ENCODE data around the gene SYNPO2L. TPM values are rescaled to one million over a fixed set of nuclear protein-coding genes. Genes with fewer than 3 reads are reported as not detected.
A peak's percentile ranks its signal among the peaks of the same experiment; 100 is the strongest.

SYNPO2L gene
- total and polyA plus RNA-seq, 2 donors (not counting 1 experiment from before 2014, with no cell fraction given) = under 0.01 to 0.27 TPM

DNA sequence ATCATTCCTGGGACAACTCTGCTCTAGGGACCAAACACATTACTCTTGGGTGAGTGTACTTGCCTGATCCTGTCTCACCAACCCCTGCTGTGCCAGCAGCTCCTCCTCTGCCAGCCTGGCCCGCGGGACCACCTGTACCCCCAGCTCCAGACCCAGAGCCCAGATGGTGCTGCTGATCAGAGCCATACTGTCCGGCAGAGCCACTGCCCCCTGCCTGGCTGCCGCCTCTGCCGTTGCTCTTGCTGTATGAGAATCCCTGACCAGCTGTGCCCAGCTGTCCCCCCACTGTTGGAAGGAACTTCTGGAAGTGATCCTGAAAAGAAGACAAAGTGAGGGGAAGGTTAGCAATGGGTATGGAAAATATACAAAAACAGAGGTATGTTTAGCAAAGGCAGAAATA is 21.4 kb downstream of the SYNPO2L start:
- H3K4me1 ChIP-seq (ENCODE audit: control insufficient read depth, extremely low read depth, insufficient read depth, low read length) = no peaks in the 10 kb centered on the region
- H3K4me2 ChIP-seq (ENCODE audit: extremely low read depth, insufficient read depth, low read length) = no peak overlapping the region
- no peaks in the 10 kb centered on the region for H3K9me3 ChIP-seq (ENCODE audit: control insufficient read depth, insufficient read depth, low read depth, low read length)
- no peak overlapping the region for H3K27ac ChIP-seq (ENCODE audit: insufficient read depth, low read length)
- H2AFZ ChIP-seq (ENCODE audit: low read length) = no peak overlapping the region
- H3K9ac ChIP-seq (ENCODE audit: insufficient read depth, low read length) = no peak overlapping the region
- no peaks in the 10 kb centered on the region for H3K36me3 ChIP-seq (ENCODE audit: control insufficient read depth, insufficient read depth, low read length)
- TF ChIP-seq EZH2 (IDR thresholded peaks at IDR 0.05; ENCODE audit: low read length, missing control alignments) = no peak
- TF ChIP-seq, protein P1, sequence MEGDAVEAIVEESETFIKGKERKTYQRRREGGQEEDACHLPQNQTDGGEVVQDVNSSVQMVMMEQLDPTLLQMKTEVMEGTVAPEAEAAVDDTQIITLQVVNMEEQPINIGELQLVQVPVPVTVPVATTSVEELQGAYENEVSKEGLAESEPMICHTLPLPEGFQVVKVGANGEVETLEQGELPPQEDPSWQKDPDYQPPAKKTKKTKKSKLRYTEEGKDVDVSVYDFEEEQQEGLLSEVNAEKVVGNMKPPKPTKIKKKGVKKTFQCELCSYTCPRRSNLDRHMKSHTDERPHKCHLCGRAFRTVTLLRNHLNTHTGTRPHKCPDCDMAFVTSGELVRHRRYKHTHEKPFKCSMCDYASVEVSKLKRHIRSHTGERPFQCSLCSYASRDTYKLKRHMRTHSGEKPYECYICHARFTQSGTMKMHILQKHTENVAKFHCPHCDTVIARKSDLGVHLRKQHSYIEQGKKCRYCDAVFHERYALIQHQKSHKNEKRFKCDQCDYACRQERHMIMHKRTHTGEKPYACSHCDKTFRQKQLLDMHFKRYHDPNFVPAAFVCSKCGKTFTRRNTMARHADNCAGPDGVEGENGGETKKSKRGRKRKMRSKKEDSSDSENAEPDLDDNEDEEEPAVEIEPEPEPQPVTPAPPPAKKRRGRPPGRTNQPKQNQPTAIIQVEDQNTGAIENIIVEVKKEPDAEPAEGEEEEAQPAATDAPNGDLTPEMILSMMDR (conservative IDR thresholded peaks at IDR 0.05 in 1 of 2, IDR thresholded peaks at IDR 0.05 in 1 of 2; ENCODE audit: low read depth in 1 of 2, low read length in 2 of 2) = no peak
- H3K27me3 ChIP-seq (ENCODE audit: control insufficient read depth, insufficient read depth, low read length) = no peaks in the 10 kb centered on the region
- H4K20me1 ChIP-seq (ENCODE audit: control insufficient read depth, extremely low read depth, insufficient read depth, low read length) = no peaks in the 10 kb centered on the region
- peak in 1 of 2 donors; percentile 6 for DNase-seq (ENCODE audit: low read depth in 2 of 2)
- no peaks in the 10 kb centered on the region for H3K79me2 ChIP-seq (ENCODE audit: control insufficient read depth, insufficient read depth, low read length)
- no peak overlapping the region for H3K4me3 ChIP-seq (replicated peaks in 1 of 4; ENCODE audit: control extremely low read depth in 1 of 4, insufficient read depth in 1 of 4, low read depth in 3 of 4, low read length in 4 of 4)

DNA sequence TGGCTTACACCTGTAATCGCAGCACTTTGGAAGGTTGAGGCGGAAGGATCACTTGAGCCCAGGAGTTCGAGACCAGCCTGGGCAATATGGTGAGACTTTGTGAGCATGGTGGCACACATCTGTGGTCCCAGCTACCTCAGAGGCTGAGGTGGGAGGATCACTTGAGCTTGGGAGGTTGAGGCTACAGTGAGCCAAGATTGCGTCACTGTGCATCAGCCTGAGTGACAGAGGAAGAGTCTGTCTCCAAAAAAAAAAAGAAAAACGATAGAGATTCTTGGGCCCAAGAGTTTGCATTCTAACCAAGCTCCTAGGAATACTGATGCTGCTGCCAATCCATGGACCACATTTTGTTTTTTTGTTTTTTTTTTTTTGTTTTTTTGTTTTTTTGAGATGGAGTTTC is 26.7 kb downstream of the SYNPO2L start:
- Histone ChIP-seq H2AFZ (ENCODE audit: low read length) (no peak overlapping the region), H3K27me3 (ENCODE audit: control insufficient read depth, insufficient read depth, low read length) (no peaks in the 10 kb centered on the region), H4K20me1 (ENCODE audit: control insufficient read depth, extremely low read depth, insufficient read depth, low read length) (no peaks in the 10 kb centered on the region), H3K4me1 (ENCODE audit: control insufficient read depth, extremely low read depth, insufficient read depth, low read length) (peaks cover 6% of the 10 kb centered on the region), H3K9me3 (ENCODE audit: control insufficient read depth, insufficient read depth, low read depth, low read length) (no peaks in the 10 kb centered on the region), H3K9ac (ENCODE audit: insufficient read depth, low read length) (no peak overlapping the region), H3K36me3 (ENCODE audit: control insufficient read depth, insufficient read depth, low read length) (no peaks in the 10 kb centered on the region), H3K27ac (ENCODE audit: insufficient read depth, low read length) (no peak overlapping the region), H3K4me2 (ENCODE audit: extremely low read depth, insufficient read depth, low read length) (no peak overlapping the region), H3K79me2 (ENCODE audit: control insufficient read depth, insufficient read depth, low read length) (no peaks in the 10 kb centered on the region), H3K4me3 (replicated peaks in 1 of 4; ENCODE audit: control extremely low read depth in 1 of 4, insufficient read depth in 1 of 4, low read depth in 3 of 4, low read length in 4 of 4) (no peak overlapping the region)
- TF ChIP-seq, protein P1 (conservative IDR thresholded peaks at IDR 0.05 in 1 of 2, IDR thresholded peaks at IDR 0.05 in 1 of 2; ENCODE audit: low read depth in 1 of 2, low read length in 2 of 2) = no peak
- no peak for TF ChIP-seq EZH2 (IDR thresholded peaks at IDR 0.05; ENCODE audit: low read length, missing control alignments)
- no peak for DNase-seq (ENCODE audit: low read depth in 2 of 2)

DNA sequence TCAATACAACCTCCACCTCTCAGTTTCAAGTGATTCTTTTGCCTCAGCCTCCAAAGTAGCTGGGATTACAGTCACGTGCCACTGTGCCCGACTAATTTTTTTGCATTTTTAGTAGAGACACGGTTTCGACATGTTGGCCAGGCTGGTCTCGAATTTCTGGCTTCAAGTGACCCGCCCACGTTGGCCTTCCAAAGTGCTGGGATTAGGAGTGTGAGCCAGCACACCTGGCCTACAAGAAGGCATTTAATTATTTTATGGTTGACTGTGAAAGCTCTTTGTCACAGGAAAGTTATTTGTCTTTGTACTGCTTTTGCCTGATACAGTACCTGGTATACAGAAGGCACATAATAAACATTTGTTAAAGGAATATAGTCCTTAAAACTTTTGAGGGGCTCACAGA is 27.4 kb downstream of the SYNPO2L start:
- H3K9ac ChIP-seq (ENCODE audit: insufficient read depth, low read length) = no peak overlapping the region
- no peak overlapping the region for H3K27ac ChIP-seq (ENCODE audit: insufficient read depth, low read length)
- no peak overlapping the region for H3K4me2 ChIP-seq (ENCODE audit: extremely low read depth, insufficient read depth, low read length)
- no peak overlapping the region for H2AFZ ChIP-seq (ENCODE audit: low read length)
- no peak overlapping the region for H3K4me3 ChIP-seq (replicated peaks in 1 of 4; ENCODE audit: control extremely low read depth in 1 of 4, insufficient read depth in 1 of 4, low read depth in 3 of 4, low read length in 4 of 4)
- no peak for TF ChIP-seq EZH2 (IDR thresholded peaks at IDR 0.05; ENCODE audit: low read length, missing control alignments)
- TF ChIP-seq, protein P1 (conservative IDR thresholded peaks at IDR 0.05 in 1 of 2, IDR thresholded peaks at IDR 0.05 in 1 of 2; ENCODE audit: low read depth in 1 of 2, low read length in 2 of 2) = no peak
- no peaks in the 10 kb centered on the region for H3K36me3 ChIP-seq (ENCODE audit: control insufficient read depth, insufficient read depth, low read length)
- H3K4me1 ChIP-seq (ENCODE audit: control insufficient read depth, extremely low read depth, insufficient read depth, low read length) = peaks cover 6% of the 10 kb centered on the region
- H3K9me3 ChIP-seq (ENCODE audit: control insufficient read depth, insufficient read depth, low read depth, low read length) = no peaks in the 10 kb centered on the region
- no peaks in the 10 kb centered on the region for H3K27me3 ChIP-seq (ENCODE audit: control insufficient read depth, insufficient read depth, low read length)
- H3K79me2 ChIP-seq (ENCODE audit: control insufficient read depth, insufficient read depth, low read length) = no peaks in the 10 kb centered on the region
- no peak for DNase-seq (ENCODE audit: low read depth in 2 of 2)
- H4K20me1 ChIP-seq (ENCODE audit: control insufficient read depth, extremely low read depth, insufficient read depth, low read length) = no peaks in the 10 kb centered on the region

Measured in fibroblast of lung (primary cell).